ENCODE data around the gene FRMD4A. TPM values are rescaled to one million over a fixed set of nuclear protein-coding genes. Genes with fewer than 3 reads are reported as not detected.

The FRMD4A gene
- polyA plus RNA-seq, 1 donor (not counting 4 experiments of a cell fraction or from before 2014, with no cell fraction given), result 12.9 TPM

GRCh38 chr10:14112056-14112455, 218.7 kb downstream of the FRMD4A start:
- dilution Hi-C loops (cut with MboI; ENCODE audit: extremely low pct_ligation_motif_present, low sequenced_read_pairs), result no loop called here
- DNase-seq (ENCODE audit: low read depth, low spot score), result no peak
- H3K36me3 ChIP-seq (ENCODE audit: control insufficient read depth in 2 of 2, extremely low read depth in 1 of 2, insufficient read depth in 2 of 2, low read length in 2 of 2), result no peaks in the 10 kb centered on the region
- H4K20me1 ChIP-seq (ENCODE audit: control insufficient read depth, extremely low read depth, insufficient read depth, low read length), result no peaks in the 10 kb centered on the region
- TF ChIP-seq EZH2 (IDR thresholded peaks at IDR 0.05; ENCODE audit: low read length), result no peak
- no peak for TF ChIP-seq CTCF (optimal IDR thresholded peaks at IDR 0.05 in 1 of 3, IDR thresholded peaks at IDR 0.05 in 1 of 3, conservative IDR thresholded peaks at IDR 0.05 in 1 of 3; ENCODE audit: extremely low read depth in 1 of 3, insufficient read depth in 2 of 3, low read length in 3 of 3)
- H2AFZ ChIP-seq (ENCODE audit: control insufficient read depth, low read length), result no peak overlapping the region
- no peaks in the 10 kb centered on the region for H3K79me2 ChIP-seq (ENCODE audit: control insufficient read depth, insufficient read depth, low read length)
- FAIRE-seq, result no peak
- no peak overlapping the region for H3K9ac ChIP-seq (ENCODE audit: control insufficient read depth, extremely low read depth, insufficient read depth, low read length)
- no peak overlapping the region for H3K4me2 ChIP-seq (ENCODE audit: control insufficient read depth, extremely low read depth, insufficient read depth, low read depth, low read length)
- no peak overlapping the region for H3K4me3 ChIP-seq (ENCODE audit: control insufficient read depth in 2 of 3, extremely low read depth in 1 of 3, insufficient read depth in 2 of 3, low read depth in 1 of 3, low read length in 3 of 3)
- H3K27ac ChIP-seq (ENCODE audit: control insufficient read depth, insufficient read depth, low read length), result no peak overlapping the region
- no peaks in the 10 kb centered on the region for H3K9me3 ChIP-seq (ENCODE audit: control insufficient read depth, low read depth, low read length)
- peaks cover 7% of the 10 kb centered on the region for H3K27me3 ChIP-seq (ENCODE audit: control insufficient read depth, extremely low read depth, insufficient read depth, low read length)
- no peaks in the 10 kb centered on the region for H3K4me1 ChIP-seq (ENCODE audit: control insufficient read depth, extremely low read depth, insufficient read depth, low read length)
- H3K9me1 ChIP-seq (ENCODE audit: control insufficient read depth, extremely low read depth, insufficient read depth, low read length), result no peaks in the 10 kb centered on the region

GRCh38 chr10:14111208-14111607, 219.5 kb downstream of the FRMD4A start:
- Histone ChIP-seq H3K4me2 (ENCODE audit: control insufficient read depth, extremely low read depth, insufficient read depth, low read depth, low read length) (no peak overlapping the region), H3K9me1 (ENCODE audit: control insufficient read depth, extremely low read depth, insufficient read depth, low read length) (no peaks in the 10 kb centered on the region), H3K4me3 (ENCODE audit: control insufficient read depth in 2 of 3, extremely low read depth in 1 of 3, insufficient read depth in 2 of 3, low read depth in 1 of 3, low read length in 3 of 3) (no peak overlapping the region), H2AFZ (ENCODE audit: control insufficient read depth, low read length) (no peak overlapping the region), H3K79me2 (ENCODE audit: control insufficient read depth, insufficient read depth, low read length) (no peaks in the 10 kb centered on the region), H3K36me3 (ENCODE audit: control insufficient read depth in 2 of 2, extremely low read depth in 1 of 2, insufficient read depth in 2 of 2, low read length in 2 of 2) (no peaks in the 10 kb centered on the region), H3K9ac (ENCODE audit: control insufficient read depth, extremely low read depth, insufficient read depth, low read length) (no peak overlapping the region), H3K4me1 (ENCODE audit: control insufficient read depth, extremely low read depth, insufficient read depth, low read length) (no peaks in the 10 kb centered on the region), H4K20me1 (ENCODE audit: control insufficient read depth, extremely low read depth, insufficient read depth, low read length) (no peaks in the 10 kb centered on the region), H3K27me3 (ENCODE audit: control insufficient read depth, extremely low read depth, insufficient read depth, low read length) (peaks cover 7% of the 10 kb centered on the region), H3K27ac (ENCODE audit: control insufficient read depth, insufficient read depth, low read length) (no peak overlapping the region), H3K9me3 (ENCODE audit: control insufficient read depth, low read depth, low read length) (no peaks in the 10 kb centered on the region)
- TF ChIP-seq CTCF (optimal IDR thresholded peaks at IDR 0.05 in 1 of 3, IDR thresholded peaks at IDR 0.05 in 1 of 3, conservative IDR thresholded peaks at IDR 0.05 in 1 of 3; ENCODE audit: extremely low read depth in 1 of 3, insufficient read depth in 2 of 3, low read length in 3 of 3), result no peak
- TF ChIP-seq EZH2 (IDR thresholded peaks at IDR 0.05; ENCODE audit: low read length), result no peak
- DNase-seq (ENCODE audit: low read depth, low spot score) (no peak), FAIRE-seq (no peak)
- dilution Hi-C loops (cut with MboI; ENCODE audit: extremely low pct_ligation_motif_present, low sequenced_read_pairs), result no loop called here
